ENCODE measurements around the gene CSTF3. TPM values are rescaled to one million over a fixed set of nuclear protein-coding genes. Genes with fewer than 3 reads are reported as not detected.
A peak's percentile ranks its signal among the peaks of the same experiment; 100 is the strongest.

The CSTF3 gene
- total RNA-seq, 1 donor from 2014 or later, result 47.5 TPM

- Histone ChIP-seq H3K4me3 (ENCODE audit: insufficient read depth, low read depth, low read length) (no peak overlapping the region), H3K4me2 (ENCODE audit: low read length) (no peak overlapping the region), H2AFZ (ENCODE audit: low read depth, low read length) (no peak overlapping the region), H3K9ac (ENCODE audit: low read length) (no peak overlapping the region), H3K27ac (ENCODE audit: low read depth, low read length) (no peak overlapping the region), H3K36me3 (ENCODE audit: insufficient read depth, low read length) (peaks cover 17% of the 10 kb centered on the region), H3K4me1 (ENCODE audit: insufficient read depth, low read length) (peaks cover 11% of the 10 kb centered on the region), H4K20me1 (ENCODE audit: insufficient read depth, low read length) (no peaks in the 10 kb centered on the region), H3K9me3 (ENCODE audit: insufficient read depth, low read depth, low read length) (no peaks in the 10 kb centered on the region), H3K79me2 (ENCODE audit: insufficient read depth, low read length) (no peaks in the 10 kb centered on the region), H3K27me3 (ENCODE audit: insufficient read depth, low read length) (no peaks in the 10 kb centered on the region)
- Mint-ChIP-seq H3K27me3 (ENCODE audit: low read depth, unreplicated experiment) (no peaks in the 10 kb centered on the region), H3K4me3 (ENCODE audit: unreplicated experiment) (no peak overlapping the region), H3K9me3 (ENCODE audit: unreplicated experiment) (no peaks in the 10 kb centered on the region), H3K27ac (ENCODE audit: unreplicated experiment) (no peak overlapping the region), H3K36me3 (ENCODE audit: low read depth, unreplicated experiment) (peaks cover 22% of the 10 kb centered on the region), H3K4me1 (ENCODE audit: low read depth, unreplicated experiment) (peaks cover 24% of the 10 kb centered on the region)
- no peak for DNase-seq (ENCODE audit: low read depth)
- TF ChIP-seq EZH2 (IDR thresholded peaks at IDR 0.05; ENCODE audit: insufficient read depth, low read length) (no peak), CTCF (IDR thresholded peaks at IDR 0.05; ENCODE audit: insufficient read depth, low read depth, low read length) (no peak)
- FAIRE-seq, result no peak
Observed at GRCh38 chr11:33060271-33060670, 101.0 kb downstream of the CSTF3 start.

GRCh38 chr11:33059331-33060007, 101.8 kb downstream of the CSTF3 start:
- no peaks in the 10 kb centered on the region for H3K27me3 Mint-ChIP-seq (ENCODE audit: low read depth, unreplicated experiment)
- no peak for DNase-seq (ENCODE audit: low read depth)
- H3K27ac Mint-ChIP-seq (ENCODE audit: unreplicated experiment), result peak overlapping the region; percentile 75
- no peak overlapping the region for H2AFZ ChIP-seq (ENCODE audit: low read depth, low read length)
- H3K4me3 ChIP-seq (ENCODE audit: insufficient read depth, low read depth, low read length), result no peak overlapping the region
- H3K27me3 ChIP-seq (ENCODE audit: insufficient read depth, low read length), result no peaks in the 10 kb centered on the region
- TF ChIP-seq EZH2 (IDR thresholded peaks at IDR 0.05; ENCODE audit: insufficient read depth, low read length), result no peak
- no peak overlapping the region for H3K4me2 ChIP-seq (ENCODE audit: low read length)
- no peak overlapping the region for H3K9ac ChIP-seq (ENCODE audit: low read length)
- H3K9me3 ChIP-seq (ENCODE audit: insufficient read depth, low read depth, low read length), result no peaks in the 10 kb centered on the region
- H3K4me1 Mint-ChIP-seq (ENCODE audit: low read depth, unreplicated experiment), result peaks cover 23% of the 10 kb centered on the region
- H3K27ac ChIP-seq (ENCODE audit: low read depth, low read length), result no peak overlapping the region
- FAIRE-seq, result no peak
- H3K79me2 ChIP-seq (ENCODE audit: insufficient read depth, low read length), result no peaks in the 10 kb centered on the region
- H3K4me1 ChIP-seq (ENCODE audit: insufficient read depth, low read length), result peaks cover 11% of the 10 kb centered on the region
- H3K9me3 Mint-ChIP-seq (ENCODE audit: unreplicated experiment), result no peaks in the 10 kb centered on the region
- H3K4me3 Mint-ChIP-seq (ENCODE audit: unreplicated experiment), result no peak overlapping the region
- peaks cover 22% of the 10 kb centered on the region for H3K36me3 Mint-ChIP-seq (ENCODE audit: low read depth, unreplicated experiment)
- no peaks in the 10 kb centered on the region for H4K20me1 ChIP-seq (ENCODE audit: insufficient read depth, low read length)
- H3K36me3 ChIP-seq (ENCODE audit: insufficient read depth, low read length), result peaks cover 17% of the 10 kb centered on the region

- peaks cover 7% of the 10 kb centered on the region for H3K4me1 Mint-ChIP-seq (ENCODE audit: low read depth, unreplicated experiment)
- H3K4me3 ChIP-seq (ENCODE audit: insufficient read depth, low read depth, low read length), result no peak overlapping the region
- H3K27me3 ChIP-seq (ENCODE audit: insufficient read depth, low read length), result no peaks in the 10 kb centered on the region
- no peak overlapping the region for H3K27ac Mint-ChIP-seq (ENCODE audit: unreplicated experiment)
- no peak overlapping the region for H3K4me2 ChIP-seq (ENCODE audit: low read length)
- H2AFZ ChIP-seq (ENCODE audit: low read depth, low read length), result no peak overlapping the region
- DNase-seq (ENCODE audit: low read depth) (no peak), FAIRE-seq (no peak)
- H3K36me3 ChIP-seq (ENCODE audit: insufficient read depth, low read length), result peaks cover 14% of the 10 kb centered on the region
- no peak overlapping the region for H3K27ac ChIP-seq (ENCODE audit: low read depth, low read length)
- TF ChIP-seq EZH2 (IDR thresholded peaks at IDR 0.05; ENCODE audit: insufficient read depth, low read length) (no peak), CTCF (IDR thresholded peaks at IDR 0.05; ENCODE audit: insufficient read depth, low read depth, low read length) (no peak)
- no peaks in the 10 kb centered on the region for H3K27me3 Mint-ChIP-seq (ENCODE audit: low read depth, unreplicated experiment)
- H3K9ac ChIP-seq (ENCODE audit: low read length), result no peak overlapping the region
- H4K20me1 ChIP-seq (ENCODE audit: insufficient read depth, low read length), result no peaks in the 10 kb centered on the region
- H3K9me3 Mint-ChIP-seq (ENCODE audit: unreplicated experiment), result no peaks in the 10 kb centered on the region
- no peak overlapping the region for H3K4me3 Mint-ChIP-seq (ENCODE audit: unreplicated experiment)
- H3K9me3 ChIP-seq (ENCODE audit: insufficient read depth, low read depth, low read length), result no peaks in the 10 kb centered on the region
- peaks cover 8% of the 10 kb centered on the region for H3K4me1 ChIP-seq (ENCODE audit: insufficient read depth, low read length)
- H3K79me2 ChIP-seq (ENCODE audit: insufficient read depth, low read length), result no peaks in the 10 kb centered on the region
- H3K36me3 Mint-ChIP-seq (ENCODE audit: low read depth, unreplicated experiment), result peaks cover 22% of the 10 kb centered on the region
Observed at GRCh38 chr11:33057284-33057683, 104.0 kb downstream of the CSTF3 start.
